Activated CD8-positive, alpha-beta memory T cell treated with anti-CD3 and anti-CD28 coated beads for 4 hours (primary cell): ENCODE data around the gene CCHCR1.

Experiments
- DNase-seq, 2 donors: peaks; one replicate each; pipeline ENCODE4 v3.0.0-alpha.2; 2020; ENCODE audit warnings: low read depth in 2 of 2

CCHCR1 gene

GRCh38 chr6:31161216-31162126 lies 3.9 kb upstream of the CCHCR1 start:
- DNase-seq: no peak

- DNase-seq: no peak
These were observed 1.6 kb upstream of the CCHCR1 start for GRCh38 chr6:31158863-31159855.

GRCh38 chr6:31158140-31158862 lies 699 bp upstream of the CCHCR1 start, which contains the start of gene TCF19:
TSS of gene TCF19 (plus strand) at chr6:31158589. CDS start at chr6:31159470, 881 bp downstream.
- DNase-seq: peak; percentile 98 to 99

- DNase-seq: no peak
These were observed 961 bp downstream of the CCHCR1 start for GRCh38 chr6:31156641-31157040.

- no peak for DNase-seq
These were observed 3.2 kb downstream of the CCHCR1 start for GRCh38 chr6:31154436-31154835.

- no peak for DNase-seq
These were observed 4.8 kb downstream of the CCHCR1 start for GRCh38 chr6:31152781-31153180.

GRCh38 chr6:31149827-31150447 lies 7.7 kb downstream of the CCHCR1 start:
- no peak for DNase-seq

DNA sequence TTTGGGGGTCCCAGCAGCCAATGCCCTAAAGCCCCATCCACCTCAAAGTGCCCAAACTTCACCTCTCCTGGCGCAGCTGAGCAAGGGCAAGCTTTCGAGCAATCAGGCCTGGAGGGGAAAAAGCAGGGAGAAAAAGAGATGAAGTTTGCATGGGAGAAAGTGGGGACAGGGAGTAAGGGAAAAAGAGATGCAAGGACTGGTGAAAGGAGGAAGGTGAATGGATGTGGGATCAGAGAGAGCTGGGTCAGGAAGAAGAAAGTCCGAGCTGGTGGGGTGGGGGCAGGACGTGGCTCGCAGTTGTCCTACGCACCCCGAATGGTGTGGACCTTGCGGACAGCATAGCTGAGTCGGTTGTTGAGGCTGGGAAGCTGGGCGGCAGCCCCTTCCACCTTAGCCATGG lies 12.2 kb downstream of the CCHCR1 start:
- DNase-seq: no peak

DNA sequence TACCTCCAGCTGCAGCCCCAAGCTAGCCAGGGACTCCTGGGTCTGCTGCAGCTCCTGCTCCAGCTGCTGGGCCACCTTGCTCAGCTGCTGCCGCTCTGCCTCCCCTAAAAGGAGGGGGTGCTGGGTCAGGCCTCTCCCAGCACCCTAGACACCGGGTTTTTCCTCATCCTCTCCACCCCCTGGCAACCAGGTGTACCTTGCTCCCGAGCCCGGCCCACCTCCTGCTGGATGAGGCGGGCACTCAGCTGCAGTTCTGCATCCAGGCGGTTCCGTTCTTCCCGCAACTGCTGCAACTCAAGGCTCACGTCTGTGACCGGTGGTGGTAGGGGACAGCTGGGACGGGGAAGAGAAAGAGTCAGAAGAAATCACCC lies 12.6 kb downstream of the CCHCR1 start:
- no peak for DNase-seq

GRCh38 chr6:31144296-31144969 lies 13.2 kb downstream of the CCHCR1 start:
- DNase-seq: no peak

DNA sequence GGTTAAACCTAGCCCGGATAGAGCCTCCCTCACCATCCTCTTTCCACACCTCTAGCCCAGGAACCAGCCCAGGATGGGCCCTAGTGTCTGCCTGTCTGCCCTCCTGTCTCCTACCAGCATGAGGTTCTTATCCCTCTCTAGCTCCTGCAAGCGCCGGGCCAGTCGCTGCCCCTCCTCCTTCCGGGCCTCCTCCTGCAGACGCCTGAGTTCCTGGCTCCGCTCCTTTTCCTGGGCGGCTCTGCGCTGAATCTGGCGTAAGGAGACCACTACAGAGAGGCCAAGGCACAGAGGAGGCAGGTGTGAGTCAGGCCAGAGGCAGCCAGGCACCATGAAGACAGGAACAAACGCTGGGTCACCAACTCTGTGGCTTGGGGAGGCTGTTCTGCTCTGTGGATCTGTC lies 14.5 kb downstream of the CCHCR1 start:
- no peak for DNase-seq

DNA sequence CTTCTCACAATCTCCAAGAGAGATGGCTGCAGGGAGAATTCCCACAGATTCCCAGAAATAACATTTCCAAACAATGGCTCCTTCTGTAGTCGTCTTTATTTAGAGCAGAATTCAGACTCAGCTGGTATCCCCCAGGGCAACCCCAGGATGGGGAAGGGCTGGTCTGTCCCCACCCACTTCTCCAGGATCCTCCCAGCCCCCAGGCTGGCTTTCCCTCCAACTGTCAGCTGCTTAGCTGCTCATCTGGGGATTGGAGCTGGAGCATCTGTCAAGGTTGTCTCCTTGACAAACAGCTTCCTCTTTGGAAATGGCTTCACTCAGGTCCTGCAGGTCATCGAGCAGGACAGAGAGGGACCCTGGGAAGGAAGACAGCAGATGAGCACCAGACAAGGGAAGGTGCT lies 15.2 kb downstream of the CCHCR1 start:
- DNase-seq: no peak

- DNase-seq: no peak
These were observed 17.0 kb downstream of the CCHCR1 start for GRCh38 chr6:31140643-31141042.

- no peak for DNase-seq
These were observed 18.0 kb downstream of the CCHCR1 start for GRCh38 chr6:31139599-31139998.

- no peak for DNase-seq
These were observed 18.6 kb downstream of the CCHCR1 start, which contains the start of gene PSORS1C2 for GRCh38 chr6:31138982-31139381. TSS of gene PSORS1C2 (minus strand) at chr6:31139066. CDS start at chr6:31139026, 40 bp downstream.

DNA sequence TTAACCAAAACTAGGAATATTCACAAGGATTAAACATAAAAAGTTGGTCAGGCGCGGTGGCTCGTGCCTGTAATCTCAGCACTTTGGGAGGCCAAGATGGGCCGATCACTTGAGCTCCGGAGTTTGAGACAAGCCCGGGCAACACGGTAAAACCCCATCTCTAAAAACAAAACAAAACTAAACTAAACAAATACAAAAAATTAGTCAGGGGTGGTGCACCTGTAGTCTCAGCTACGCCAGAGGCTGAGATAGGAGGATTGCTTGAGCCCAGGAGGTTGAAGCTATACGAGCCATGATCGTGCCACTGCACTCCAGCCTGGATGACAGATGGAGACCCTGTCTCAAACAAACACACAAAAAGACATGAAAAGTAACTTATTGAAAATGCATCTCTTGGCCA lies 21.9 kb downstream of the CCHCR1 start:
- no peak for DNase-seq

DNA sequence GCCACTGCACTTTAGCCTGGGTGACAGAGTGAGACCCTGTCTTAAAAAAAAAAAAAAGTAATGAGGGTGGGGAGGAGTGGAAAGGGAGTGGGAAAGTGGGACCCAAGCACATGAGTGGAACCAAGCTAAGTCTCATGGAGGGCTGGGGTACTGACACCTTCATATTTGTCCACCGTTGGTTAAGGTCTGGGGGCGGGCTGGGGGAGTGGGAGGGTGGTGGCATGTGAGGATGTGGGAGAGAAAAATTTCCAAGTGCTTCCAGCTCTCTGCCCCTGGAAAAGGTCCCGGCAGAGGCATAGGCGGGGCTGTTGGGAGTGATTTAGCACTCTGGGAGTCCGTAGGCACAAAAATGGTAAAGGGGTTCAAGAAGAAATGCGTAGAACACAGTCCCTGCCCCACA lies 24.8 kb downstream of the CCHCR1 start:
- DNase-seq: no peak

DNA sequence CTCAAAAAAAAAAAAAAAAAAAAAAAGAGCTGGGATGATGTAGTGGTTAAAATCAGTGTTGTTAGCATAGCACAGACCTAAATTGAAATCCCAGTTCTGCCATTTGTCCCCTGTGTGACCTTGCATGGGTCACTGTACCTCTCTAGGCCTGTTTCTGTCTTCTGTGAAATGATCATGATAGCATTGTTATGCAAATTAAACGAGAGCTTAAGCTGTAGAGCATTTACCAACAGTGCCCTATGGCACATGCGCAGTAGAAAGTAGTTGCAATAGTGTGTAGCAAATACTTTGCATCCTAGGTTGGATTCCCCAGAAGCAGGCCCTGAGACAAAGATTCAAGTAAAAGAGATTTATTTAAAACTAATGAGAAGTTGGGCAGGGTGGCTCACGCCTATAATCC lies 26.0 kb downstream of the CCHCR1 start:
- no peak for DNase-seq

DNA sequence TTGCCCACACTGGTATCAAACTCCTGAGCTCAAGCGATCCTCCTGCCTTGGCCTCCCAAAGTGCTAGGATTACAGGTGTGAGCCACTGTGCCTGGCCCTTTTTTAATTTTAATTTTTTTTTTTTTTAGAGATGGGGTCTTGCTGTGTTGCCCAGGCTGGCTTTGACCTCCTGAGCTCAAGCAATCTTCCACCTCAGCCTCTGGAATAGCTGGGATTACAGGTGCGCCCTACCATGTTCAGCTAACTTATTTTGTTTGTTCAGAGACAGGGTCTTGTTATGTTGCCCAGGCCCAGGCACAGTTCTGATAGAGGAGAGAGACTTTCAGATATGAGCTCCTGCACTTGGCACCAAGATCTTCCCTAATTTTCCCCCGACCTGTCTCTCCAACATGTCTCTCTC lies 26.9 kb downstream of the CCHCR1 start:
- DNase-seq: no peak

DNA sequence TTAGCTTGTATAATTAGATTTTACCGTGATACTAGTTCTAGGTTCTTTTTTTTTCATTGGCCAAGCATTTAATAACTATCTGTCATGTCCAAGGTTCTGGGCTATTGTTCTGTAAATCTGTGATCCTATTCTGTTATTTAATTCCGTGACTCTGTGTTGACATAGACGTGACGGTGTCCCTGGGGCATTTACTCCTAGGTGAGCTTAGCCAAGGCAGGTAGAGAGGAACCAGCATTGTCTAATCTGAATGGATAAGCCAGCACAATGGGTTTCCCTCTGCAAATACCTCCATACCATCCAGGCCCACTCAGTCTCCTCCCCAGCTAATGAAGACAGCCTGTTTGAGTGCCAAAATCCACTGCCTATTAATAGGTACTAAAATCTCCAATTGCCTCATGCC lies 28.5 kb downstream of the CCHCR1 start:
- DNase-seq: no peak
